PC-9 (cell line): ENCODE measurements around the gene INPP5J.

Source experiments
- EZH2 ChIP-seq: fragments of 200-600 bp; sonication (generic); IDR thresholded peaks from 2 replicates; pipeline ENCODE4 v1.8.0; 2017; ENCODE audit warnings: antibody characterized with exemption, low read depth
- TF ChIP-seq, protein P1 (sequence below): fragments of 200-600 bp; sonication (generic); conservative IDR thresholded peaks from 2 replicates; pipeline ENCODE4 v1.6.1; 2017; ENCODE audit warnings: mixed run types, antibody characterized with exemption, mild to moderate bottlenecking, moderate library complexity

GRCh38 chr22:31084811-31085492 lies 37.8 kb upstream of the INPP5J start:
- TF ChIP-seq, protein P1, sequence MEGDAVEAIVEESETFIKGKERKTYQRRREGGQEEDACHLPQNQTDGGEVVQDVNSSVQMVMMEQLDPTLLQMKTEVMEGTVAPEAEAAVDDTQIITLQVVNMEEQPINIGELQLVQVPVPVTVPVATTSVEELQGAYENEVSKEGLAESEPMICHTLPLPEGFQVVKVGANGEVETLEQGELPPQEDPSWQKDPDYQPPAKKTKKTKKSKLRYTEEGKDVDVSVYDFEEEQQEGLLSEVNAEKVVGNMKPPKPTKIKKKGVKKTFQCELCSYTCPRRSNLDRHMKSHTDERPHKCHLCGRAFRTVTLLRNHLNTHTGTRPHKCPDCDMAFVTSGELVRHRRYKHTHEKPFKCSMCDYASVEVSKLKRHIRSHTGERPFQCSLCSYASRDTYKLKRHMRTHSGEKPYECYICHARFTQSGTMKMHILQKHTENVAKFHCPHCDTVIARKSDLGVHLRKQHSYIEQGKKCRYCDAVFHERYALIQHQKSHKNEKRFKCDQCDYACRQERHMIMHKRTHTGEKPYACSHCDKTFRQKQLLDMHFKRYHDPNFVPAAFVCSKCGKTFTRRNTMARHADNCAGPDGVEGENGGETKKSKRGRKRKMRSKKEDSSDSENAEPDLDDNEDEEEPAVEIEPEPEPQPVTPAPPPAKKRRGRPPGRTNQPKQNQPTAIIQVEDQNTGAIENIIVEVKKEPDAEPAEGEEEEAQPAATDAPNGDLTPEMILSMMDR, result peak; percentile 88
- no peak for TF ChIP-seq EZH2
